Loucy (cell line): Measurements from ENCODE around the gene FAM177A1.

Experiments used
- H2AFZ ChIP-seq: fragments of 200-600 bp; sonication (generic); 2 replicates; pipeline ENCODE4 v1.6.0; 2016; ENCODE audit warnings: antibody characterized with exemption, mild to moderate bottlenecking, low read length, moderate library complexity
- H3F3A ChIP-seq: fragments of 200-600 bp; 2 replicates; pipeline ENCODE4 v1.6.0; 2016; ENCODE audit warnings: antibody characterized with exemption, low read depth, mild to moderate bottlenecking
- H3K27me3 ChIP-seq: fragments of 200-600 bp; sonication (generic); 2 replicates; pipeline ENCODE4 v1.6.1; 2014; ENCODE audit warnings: low read length, mild to moderate bottlenecking; ENCODE audit not compliant: insufficient read depth, poor library complexity, severe bottlenecking
- H3K36me3 ChIP-seq: fragments of 200-600 bp; sonication (generic); 2 replicates; pipeline ENCODE4 v1.6.1; 2016; ENCODE audit warnings: low read length; ENCODE audit not compliant: insufficient read depth
- H3K4me1 ChIP-seq: fragments of 200-600 bp; sonication (generic); 2 replicates; pipeline ENCODE4 v1.5.1; 2014; ENCODE audit warnings: low read length, mild to moderate bottlenecking; ENCODE audit not compliant: insufficient read depth, poor library complexity, severe bottlenecking
- H3K4me2 ChIP-seq: fragments of 200-600 bp; sonication (generic); 2 replicates; pipeline ENCODE4 v1.6.0; 2014; ENCODE audit warnings: antibody characterized with exemption, low read length, low read depth, mild to moderate bottlenecking; ENCODE audit not compliant: poor library complexity, severe bottlenecking
- H3K4me3 ChIP-seq: fragments of 200-600 bp; sonication (generic); 2 replicates; pipeline ENCODE4 v1.5.1; 2014; ENCODE audit warnings: low read length, mild to moderate bottlenecking, mixed read lengths; ENCODE audit not compliant: poor library complexity, severe bottlenecking
- H3K79me2 ChIP-seq: fragments of 200-600 bp; sonication (generic); 2 replicates; pipeline ENCODE4 v1.6.1; 2014; ENCODE audit warnings: low read length; ENCODE audit not compliant: insufficient read depth
- H3K9ac ChIP-seq: fragments of 200-600 bp; sonication (generic); 2 replicates; pipeline ENCODE4 v1.6.0; 2014; ENCODE audit warnings: mild to moderate bottlenecking, low read depth, low read length, moderate library complexity; ENCODE audit not compliant: poor library complexity, severe bottlenecking
- H3K9me2 ChIP-seq: fragments of 200-600 bp; sonication (generic); replicated peaks from 2 replicates; pipeline ENCODE4 v1.6.1; 2016; ENCODE audit warnings: low read depth, low read length, mixed read lengths
- H3K9me3 ChIP-seq: fragments of 200-600 bp; sonication (generic); 2 replicates; pipeline ENCODE4 v1.6.1; 2014; ENCODE audit warnings: mild to moderate bottlenecking, antibody characterized with exemption, low read length, low read depth; ENCODE audit not compliant: insufficient read depth
- H4K20me1 ChIP-seq: fragments of 200-600 bp; sonication (generic); 2 replicates; pipeline ENCODE4 v1.6.0; 2014; ENCODE audit warnings: antibody characterized with exemption, low read length, mild to moderate bottlenecking; ENCODE audit not compliant: insufficient read depth, poor library complexity, severe bottlenecking
- CTCF ChIP-seq: fragments of 200-600 bp; sonication (generic); conservative IDR thresholded peaks from 2 replicates; pipeline ENCODE4 v1.5.1; 2014; ENCODE audit warnings: mild to moderate bottlenecking, antibody characterized with exemption, low read length
- EZH2phosphoT487 ChIP-seq: fragments of 200-600 bp; IDR thresholded peaks from 2 replicates; pipeline ENCODE4 v1.6.1; 2018; ENCODE audit warnings: antibody characterized with exemption, mild to moderate bottlenecking, moderate library complexity, borderline replicate concordance

The FAM177A1 gene

DNA sequence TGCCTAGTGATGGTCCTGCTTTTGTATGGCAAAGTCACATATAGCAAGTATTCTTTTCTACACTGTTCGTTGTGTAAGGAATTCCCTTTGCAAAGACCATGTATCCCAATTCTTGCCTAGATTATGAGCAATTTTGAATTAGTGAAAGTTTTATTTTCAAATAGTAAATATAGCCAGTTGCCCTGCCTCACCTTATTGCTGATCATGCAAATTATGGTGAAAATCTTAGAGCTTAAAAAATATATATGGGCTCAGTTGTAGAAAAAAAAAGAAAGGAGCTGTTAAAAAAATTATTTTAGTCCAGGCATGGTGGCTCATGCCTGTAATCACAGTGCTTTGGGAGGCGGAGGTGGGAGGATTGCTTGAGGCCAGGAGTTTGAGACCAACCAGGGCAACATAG lies 44.5 kb upstream of the FAM177A1 start:
- Histone ChIP-seq H3K9me3 (no peaks in the 10 kb centered on the region), H2AFZ (no peak overlapping the region), H3K4me3 (no peak overlapping the region), H3K79me2 (peaks cover under 1% of the 10 kb centered on the region; the same call in 1 of the 2 replicates), H3K27me3 (no peaks in the 10 kb centered on the region), H3K4me2 (no peak overlapping the region), H3F3A (peaks cover under 1% of the 10 kb centered on the region; the same call in 1 of the 2 replicates), H3K9ac (no peak overlapping the region), H4K20me1 (peaks cover 3% of the 10 kb centered on the region), H3K9me2 (no peaks in the 10 kb centered on the region), H3K36me3 (peaks cover 53% of the 10 kb centered on the region; the same call in 1 of the 2 replicates), H3K4me1 (no peaks in the 10 kb centered on the region)
- TF ChIP-seq CTCF (no peak), EZH2phosphoT487 (no peak)

DNA sequence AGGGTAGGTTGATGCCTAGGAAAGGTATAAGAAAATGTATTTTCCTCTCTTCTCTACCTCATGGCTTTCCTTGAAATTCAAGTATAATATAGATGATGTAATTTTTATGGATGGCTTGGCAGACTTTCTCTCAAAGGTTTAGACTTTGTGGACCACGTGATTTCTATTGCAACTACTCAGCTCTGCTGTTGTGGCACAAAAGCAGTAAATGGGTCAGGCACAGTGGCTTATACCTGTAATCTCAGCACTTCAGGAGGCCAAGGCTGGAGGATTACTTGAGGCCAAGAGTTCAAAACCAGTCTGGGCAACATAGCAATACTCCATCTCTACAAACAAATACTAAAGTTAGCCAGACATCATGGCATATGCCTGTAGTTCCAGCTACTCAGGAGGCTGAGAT lies 41.2 kb upstream of the FAM177A1 start:
- Histone ChIP-seq H3K36me3 (peaks cover 47% of the 10 kb centered on the region; the same call in 1 of the 2 replicates), H3K4me2 (no peak overlapping the region), H3K79me2 (no peaks in the 10 kb centered on the region), H2AFZ (no peak overlapping the region), H3F3A (0 out of 2 replicates have a peak, but pooled peaks cover 3% of the 10 kb centered on the region), H4K20me1 (no peaks in the 10 kb centered on the region), H3K9ac (no peak overlapping the region), H3K9me3 (no peaks in the 10 kb centered on the region), H3K4me1 (no peaks in the 10 kb centered on the region), H3K4me3 (no peak overlapping the region), H3K27me3 (no peaks in the 10 kb centered on the region), H3K9me2 (no peaks in the 10 kb centered on the region)
- TF ChIP-seq EZH2phosphoT487: no peak
- no peak for TF ChIP-seq CTCF

DNA sequence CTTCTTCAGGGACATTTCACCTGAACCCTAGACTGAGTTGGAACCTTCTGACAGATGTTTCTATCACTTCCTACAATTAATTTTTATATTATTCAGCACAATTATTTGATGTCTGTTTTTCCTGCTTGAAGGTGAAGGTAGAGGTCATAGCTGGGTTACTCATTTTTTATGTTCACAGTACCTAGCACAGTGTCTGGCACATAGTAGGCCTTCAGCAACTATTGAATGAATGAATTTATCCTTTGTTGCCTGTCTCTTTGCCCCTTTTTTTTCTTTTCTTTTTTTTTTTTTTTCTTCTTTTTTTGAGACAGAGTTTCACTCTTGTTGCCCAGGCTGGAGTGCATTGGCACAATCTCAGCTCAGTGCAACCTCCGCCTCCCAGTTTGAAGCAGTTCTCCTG lies 29.5 kb upstream of the FAM177A1 start:
- Histone ChIP-seq H3K9ac (no peak overlapping the region), H3K36me3 (peaks cover 82% of the 10 kb centered on the region; the same call in 1 of the 2 replicates), H3K4me3 (no peak overlapping the region), H3F3A (no peaks in the 10 kb centered on the region), H3K9me3 (no peaks in the 10 kb centered on the region), H3K27me3 (no peaks in the 10 kb centered on the region), H3K9me2 (no peaks in the 10 kb centered on the region), H2AFZ (no peak overlapping the region), H3K4me2 (no peak overlapping the region), H4K20me1 (no peaks in the 10 kb centered on the region), H3K79me2 (no peaks in the 10 kb centered on the region), H3K4me1 (no peaks in the 10 kb centered on the region)
- TF ChIP-seq EZH2phosphoT487 (no peak), CTCF (no peak)
